Neuron (in vitro differentiated cells): ENCODE data around the gene WNT5A.
A peak's percentile ranks its signal among the peaks of the same experiment; 100 is the strongest.

Experiments
- H2AFZ ChIP-seq: one replicate; pipeline ENCODE4 v1.6.1; 2013; ENCODE audit warnings: low read depth, mild to moderate bottlenecking, inconsistent platforms, low read length, moderate library complexity
- H3K27me3 ChIP-seq: one replicate; pipeline ENCODE4 v1.6.1; 2013; ENCODE audit warnings: low read length; ENCODE audit not compliant: insufficient read depth
- H3K36me3 ChIP-seq: one replicate; pipeline ENCODE4 v1.6.1; 2013; ENCODE audit warnings: low read length; ENCODE audit not compliant: insufficient read depth
- H3K4me1 ChIP-seq: one replicate; pipeline ENCODE4 v1.6.1; 2013; ENCODE audit warnings: low read length; ENCODE audit not compliant: insufficient read depth
- H3K4me3 ChIP-seq: 2 replicates; pipeline ENCODE4 v1.5.1; 2013; ENCODE audit warnings: mild to moderate bottlenecking, low read length, moderate library complexity
- H3K9me3 ChIP-seq: one replicate; pipeline ENCODE4 v1.6.1; 2013; ENCODE audit warnings: low read length

Gene WNT5A

DNA sequence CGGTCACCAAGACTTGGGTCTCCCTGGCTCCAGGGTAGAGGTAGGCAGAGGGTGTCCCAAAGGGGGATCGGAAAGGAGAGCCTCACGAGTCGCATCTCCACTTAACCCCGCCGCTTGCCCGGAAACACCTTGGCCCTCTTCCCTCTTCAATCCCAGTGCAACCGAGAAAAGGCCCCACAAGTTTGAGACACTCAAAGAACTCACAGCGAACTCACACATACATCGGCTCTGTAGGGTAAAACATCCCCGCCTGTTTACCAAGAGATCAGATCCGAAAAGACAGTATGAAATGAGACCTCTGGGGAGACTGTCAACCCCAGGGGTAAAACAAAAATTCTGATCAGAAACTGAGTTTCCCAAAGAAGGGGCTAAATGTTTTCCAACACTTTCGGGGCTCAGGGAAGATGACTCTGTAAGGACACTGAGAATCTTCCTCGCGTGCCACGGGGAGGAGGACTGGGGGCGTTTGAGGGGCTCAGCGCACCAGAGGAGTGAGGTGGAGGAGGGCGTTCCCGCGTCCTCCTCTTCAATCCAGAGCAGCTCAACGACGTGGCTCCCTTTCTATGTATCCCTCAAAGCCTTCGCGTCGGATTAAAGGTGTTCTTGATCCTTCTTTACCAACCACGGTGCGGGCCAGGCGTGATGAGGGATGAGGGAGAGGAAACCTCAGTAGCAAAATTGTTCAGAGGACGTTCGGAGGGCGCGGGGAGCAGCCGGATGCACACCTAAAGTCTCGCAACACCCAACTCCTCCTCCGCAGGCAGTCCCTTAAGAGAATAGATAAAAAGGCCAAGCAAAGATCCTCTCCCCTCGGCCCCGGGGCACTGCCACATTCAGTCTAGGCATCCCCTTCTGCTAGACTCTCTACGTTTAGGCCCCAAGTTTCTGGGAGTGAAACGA is 3.7 kb downstream of the WNT5A start:
- H3K9me3 ChIP-seq = peaks cover 15% of the 10 kb centered on the region
- H2AFZ ChIP-seq = no peak overlapping the region
- peaks cover 52% of the 10 kb centered on the region for H3K36me3 ChIP-seq
- no peaks in the 10 kb centered on the region for H3K27me3 ChIP-seq
- peaks cover 14% of the 10 kb centered on the region for H3K4me1 ChIP-seq
- peak overlapping the region; percentile 99 for H3K4me3 ChIP-seq

DNA sequence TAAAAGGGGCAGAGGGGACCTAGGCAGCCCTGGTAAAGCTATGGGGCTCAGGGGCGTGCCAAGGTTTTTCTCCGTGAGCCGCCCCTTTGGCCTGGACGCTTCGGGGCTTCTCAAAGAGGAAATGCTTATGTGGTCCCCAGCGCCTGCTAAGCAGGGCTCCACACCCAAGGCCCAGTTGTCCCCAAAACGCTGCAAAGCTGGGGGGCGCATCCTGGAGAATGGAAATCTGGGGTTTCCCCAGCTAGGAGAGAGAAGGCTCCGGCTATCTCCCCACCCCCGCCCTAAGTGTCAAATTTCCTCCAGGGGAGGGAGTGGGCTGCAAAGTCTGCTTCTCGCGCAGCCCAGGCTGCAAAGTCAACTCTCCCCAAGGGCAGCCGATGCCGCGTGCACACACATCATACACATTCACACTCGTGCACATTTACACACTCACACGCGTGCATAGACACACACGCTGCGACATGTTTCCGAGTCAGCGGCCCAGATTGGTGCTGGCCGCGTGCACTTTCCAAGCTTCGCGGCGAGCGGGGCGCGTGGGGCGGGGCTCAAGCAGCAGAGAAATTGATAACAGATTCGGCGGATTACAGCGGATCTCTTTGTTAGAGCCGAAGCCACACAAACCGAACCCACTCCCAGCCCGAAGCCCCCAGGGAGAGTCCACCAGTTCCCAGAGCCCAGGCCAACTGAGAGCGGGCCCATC is 4.5 kb downstream of the WNT5A start:
- peaks cover 13% of the 10 kb centered on the region for H3K4me1 ChIP-seq
- peaks cover 15% of the 10 kb centered on the region for H3K9me3 ChIP-seq
- no peak overlapping the region for H2AFZ ChIP-seq
- H3K27me3 ChIP-seq = no peaks in the 10 kb centered on the region
- H3K36me3 ChIP-seq = peaks cover 59% of the 10 kb centered on the region
- no peak overlapping the region for H3K4me3 ChIP-seq

DNA sequence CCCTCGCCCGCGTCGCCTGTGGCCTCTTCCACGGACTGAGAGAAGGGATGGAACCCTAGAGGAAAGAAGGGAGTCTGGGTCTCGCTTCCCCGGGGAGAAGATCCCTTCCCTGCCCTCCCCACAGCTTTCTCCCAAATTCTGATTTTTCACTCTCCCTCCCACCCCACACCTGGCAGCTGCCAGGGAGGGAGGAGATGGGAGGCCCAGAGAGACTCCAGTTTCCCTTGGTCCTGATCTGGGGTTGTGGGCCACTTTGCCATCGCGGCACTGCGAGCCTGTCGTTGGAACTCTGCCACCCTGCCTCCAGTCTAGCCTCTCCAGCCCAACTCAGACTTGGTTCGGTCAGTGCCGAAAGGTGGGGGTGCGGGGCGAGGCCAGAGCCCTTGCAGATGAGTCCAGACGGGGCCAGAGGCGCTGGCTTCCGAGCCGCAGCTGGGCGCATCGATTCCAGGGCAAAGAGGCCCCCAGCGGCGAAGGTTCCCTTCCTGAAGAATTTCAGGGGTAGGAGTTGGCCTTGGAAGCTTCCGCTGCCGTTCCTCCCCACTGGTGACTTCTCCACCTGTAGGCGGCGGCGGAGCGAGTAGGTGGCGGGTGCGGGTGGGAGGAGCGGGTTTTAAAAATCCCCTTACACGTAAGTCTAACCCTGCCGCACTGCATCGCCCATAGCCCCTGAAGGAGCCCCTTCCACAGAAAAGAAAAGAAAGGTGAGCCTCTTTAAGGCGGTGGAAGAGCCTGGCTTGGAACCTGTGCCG is 5.2 kb downstream of the WNT5A start:
- Histone ChIP-seq H3K4me1 (peaks cover 11% of the 10 kb centered on the region), H3K36me3 (peaks cover 66% of the 10 kb centered on the region), H2AFZ (no peak overlapping the region), H3K4me3 (no peak overlapping the region), H3K9me3 (peaks cover 15% of the 10 kb centered on the region), H3K27me3 (no peaks in the 10 kb centered on the region)

DNA sequence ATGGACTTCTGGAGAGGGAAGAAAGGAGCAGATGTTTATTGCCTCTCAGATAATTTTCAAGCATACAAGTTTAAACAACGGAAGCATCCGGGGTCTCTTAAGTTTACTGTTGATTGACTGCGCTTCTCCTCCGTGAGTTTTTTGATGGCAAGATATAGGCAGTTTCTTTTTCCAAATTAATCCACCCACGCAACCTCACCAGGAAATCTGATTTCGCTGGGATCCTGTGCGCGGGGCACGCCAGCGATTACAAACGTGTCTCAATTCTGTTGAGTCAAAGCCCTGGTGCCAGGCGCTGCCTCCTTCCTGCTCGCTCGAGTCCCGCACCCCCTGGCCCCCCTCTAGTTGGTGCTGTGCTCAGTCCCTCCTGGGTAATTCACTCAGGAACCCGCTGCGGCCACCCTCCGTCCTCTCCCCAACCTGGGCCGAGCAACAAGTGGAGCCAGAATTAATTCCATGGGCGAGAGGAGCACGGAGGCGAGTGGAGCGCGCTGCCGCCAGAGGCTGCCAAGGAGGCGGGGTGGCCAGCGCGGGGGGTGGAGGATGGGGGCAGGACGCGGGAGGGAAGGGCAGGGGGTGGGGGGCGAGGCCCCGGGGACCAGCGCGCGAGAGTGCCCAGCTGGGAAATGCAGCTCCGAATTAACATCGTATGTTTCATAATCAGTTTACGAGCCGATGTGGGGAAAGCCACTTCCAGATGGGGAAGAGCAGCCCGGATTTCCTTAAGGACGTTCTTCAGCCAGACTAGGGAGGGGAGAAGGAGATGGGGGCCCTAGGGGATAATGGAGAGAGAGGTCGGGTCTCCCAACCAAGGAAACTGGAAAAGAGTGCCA is 6.0 kb downstream of the WNT5A start:
- Histone ChIP-seq H3K4me3 (no peak overlapping the region), H3K27me3 (no peaks in the 10 kb centered on the region), H2AFZ (no peak overlapping the region), H3K4me1 (peaks cover 11% of the 10 kb centered on the region), H3K9me3 (peaks cover 15% of the 10 kb centered on the region), H3K36me3 (peaks cover 73% of the 10 kb centered on the region)

DNA sequence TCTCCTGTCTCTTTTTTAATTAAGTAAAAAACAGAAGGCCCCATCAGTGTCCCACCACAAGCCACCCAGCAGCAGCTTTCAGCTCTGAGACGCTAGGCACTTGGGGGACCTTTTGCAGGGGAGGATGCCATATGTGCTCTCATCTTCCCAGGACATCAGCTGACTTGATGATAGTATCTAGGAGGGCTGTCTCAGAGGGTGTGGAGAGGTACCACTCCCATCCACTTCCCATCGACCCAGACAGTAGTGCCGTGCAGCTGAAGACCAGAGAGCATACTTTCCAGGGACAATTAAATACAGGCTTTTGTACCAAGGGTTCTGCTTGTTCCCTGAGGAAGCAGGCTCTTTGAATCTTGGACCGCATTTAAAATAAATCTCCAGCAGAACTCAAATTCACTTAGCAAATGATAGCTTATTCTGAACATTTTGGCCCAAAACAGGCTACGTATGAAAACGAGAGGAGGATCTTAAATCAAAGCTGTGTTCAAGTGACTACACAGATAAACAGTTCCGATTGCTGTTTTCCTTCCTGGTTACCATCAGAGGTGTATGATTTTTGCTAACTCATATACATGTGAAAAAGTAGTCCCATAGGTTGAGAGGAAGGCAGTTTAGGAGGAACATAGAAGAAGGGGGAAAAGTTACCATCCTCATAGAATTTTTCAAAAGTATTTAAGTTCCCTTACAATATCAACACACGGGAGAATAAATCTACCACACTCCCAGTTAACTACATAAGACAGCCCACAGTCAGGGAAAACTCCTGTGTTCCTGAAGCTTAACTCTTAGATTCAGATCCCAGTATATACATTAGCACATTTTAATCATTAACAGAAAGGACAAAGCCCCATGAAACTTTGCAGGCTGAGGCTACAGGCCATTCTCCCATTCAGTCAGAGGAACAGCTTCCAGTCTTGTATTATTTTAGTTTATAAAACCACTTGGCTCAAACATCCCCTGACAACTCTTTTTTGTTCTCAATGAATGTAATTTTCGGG is 9.5 kb downstream of the WNT5A start:
- H3K27me3 ChIP-seq = no peaks in the 10 kb centered on the region
- no peak overlapping the region for H2AFZ ChIP-seq
- H3K9me3 ChIP-seq = peaks cover 4% of the 10 kb centered on the region
- H3K4me3 ChIP-seq = no peak overlapping the region
- H3K4me1 ChIP-seq = no peaks in the 10 kb centered on the region
- H3K36me3 ChIP-seq = peaks cover 81% of the 10 kb centered on the region

DNA sequence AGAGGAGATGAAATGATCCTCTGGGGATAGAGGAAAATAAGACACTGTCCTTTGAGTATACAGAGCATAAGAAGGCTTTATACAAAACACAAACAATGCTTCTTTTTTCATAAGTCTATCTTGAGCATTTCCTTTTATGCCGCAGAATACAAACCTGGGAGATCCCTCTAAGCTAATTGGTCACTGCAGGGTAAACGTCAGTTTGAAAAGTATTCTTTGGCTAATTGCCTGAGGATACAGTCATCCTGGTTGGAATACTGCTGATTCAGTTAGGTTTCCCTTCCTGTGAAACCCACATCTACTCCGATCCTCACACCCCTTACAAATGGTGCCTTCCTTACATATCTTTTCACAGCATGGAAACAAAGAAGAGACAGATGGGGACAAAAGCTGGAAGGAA is 10.6 kb downstream of the WNT5A start:
- no peak overlapping the region for H3K4me3 ChIP-seq
- H3K27me3 ChIP-seq = no peaks in the 10 kb centered on the region
- H3K9me3 ChIP-seq = no peaks in the 10 kb centered on the region
- peaks cover 86% of the 10 kb centered on the region for H3K36me3 ChIP-seq
- H2AFZ ChIP-seq = no peak overlapping the region
- H3K4me1 ChIP-seq = no peaks in the 10 kb centered on the region

DNA sequence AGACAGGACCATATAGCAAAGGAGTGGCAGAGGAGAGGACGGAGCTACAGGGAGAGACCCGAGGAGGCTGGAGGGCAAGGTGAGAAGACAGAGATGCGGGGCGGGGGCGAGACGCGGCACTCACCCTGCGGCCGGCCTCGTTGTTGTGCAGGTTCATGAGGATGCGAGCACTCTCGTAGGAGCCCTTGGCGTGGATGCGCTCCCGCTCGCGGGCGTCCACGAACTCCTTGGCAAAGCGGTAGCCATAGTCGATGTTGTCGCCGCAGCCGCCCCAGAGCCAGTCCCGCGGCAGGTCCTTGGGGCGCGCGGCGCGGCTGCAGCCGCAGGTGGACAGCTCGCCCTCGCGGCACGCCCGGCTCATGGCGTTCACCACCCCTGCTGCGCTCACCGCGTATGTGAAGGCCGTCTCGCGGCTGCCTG is 12.9 kb downstream of the WNT5A start:
- Histone ChIP-seq H2AFZ (no peak overlapping the region), H3K27me3 (no peaks in the 10 kb centered on the region), H3K36me3 (peaks cover 91% of the 10 kb centered on the region), H3K4me3 (no peak overlapping the region), H3K9me3 (no peaks in the 10 kb centered on the region), H3K4me1 (no peaks in the 10 kb centered on the region)

DNA sequence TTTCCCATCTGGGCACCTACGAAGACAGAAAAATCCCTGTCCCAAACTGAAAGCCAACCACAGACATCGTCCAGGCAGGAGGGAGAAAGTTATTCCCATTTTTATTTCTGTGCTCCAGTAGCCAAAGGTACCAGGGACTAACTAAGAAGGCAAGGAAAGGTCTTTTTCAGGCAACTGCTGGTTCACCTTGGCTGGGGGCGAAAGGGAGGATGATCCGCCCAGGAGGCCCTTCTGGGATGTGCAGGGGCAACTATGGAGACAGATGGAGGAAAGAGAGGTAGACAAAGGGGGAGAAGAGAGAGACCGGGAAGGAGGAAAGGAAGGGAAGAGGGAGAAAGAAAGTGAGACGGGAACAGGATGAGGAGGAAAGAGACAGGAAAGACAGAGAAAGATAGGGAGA is 13.3 kb downstream of the WNT5A start:
- H2AFZ ChIP-seq = no peak overlapping the region
- H3K4me1 ChIP-seq = no peaks in the 10 kb centered on the region
- H3K36me3 ChIP-seq = peaks cover 91% of the 10 kb centered on the region
- no peaks in the 10 kb centered on the region for H3K9me3 ChIP-seq
- H3K4me3 ChIP-seq = no peak overlapping the region
- H3K27me3 ChIP-seq = no peaks in the 10 kb centered on the region

DNA sequence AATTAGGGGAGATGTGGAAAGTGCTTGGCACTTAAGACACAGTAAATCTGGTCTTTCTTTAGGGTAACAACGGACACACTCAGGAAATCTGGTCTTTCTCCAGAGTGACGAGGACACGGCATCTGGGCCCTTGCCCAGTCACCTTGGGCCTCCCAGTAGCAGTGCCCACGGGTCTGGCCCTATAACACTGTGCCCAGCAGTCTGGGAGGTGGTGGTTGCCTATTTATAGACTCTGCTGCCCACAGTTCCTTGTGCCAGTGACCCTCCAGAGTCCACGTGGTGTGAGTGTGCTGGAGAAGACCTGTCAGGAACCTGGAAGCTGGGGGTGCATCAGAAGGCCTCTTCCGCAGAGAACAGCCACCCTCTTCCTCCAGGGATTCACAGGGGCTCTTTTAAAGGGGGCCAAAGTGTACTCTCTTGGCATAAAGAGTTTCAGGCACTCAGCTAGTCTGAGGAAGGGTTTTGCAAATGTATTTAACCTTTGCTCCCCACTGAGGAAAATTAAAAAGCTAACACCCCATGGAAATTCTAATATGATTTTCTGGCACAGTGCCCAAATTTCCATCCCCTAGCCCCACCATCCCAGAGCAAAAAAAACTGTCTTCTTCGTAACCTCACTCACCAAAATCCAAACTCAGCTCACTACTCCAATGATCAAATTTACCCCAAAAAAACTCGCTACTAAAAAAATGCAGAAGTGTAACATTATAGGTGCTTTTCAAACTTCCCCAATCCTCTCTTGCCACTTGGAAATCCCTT is 15.4 kb downstream of the WNT5A start:
- H3K27me3 ChIP-seq = no peaks in the 10 kb centered on the region
- H3K4me1 ChIP-seq = no peaks in the 10 kb centered on the region
- peaks cover 91% of the 10 kb centered on the region for H3K36me3 ChIP-seq
- H2AFZ ChIP-seq = no peak overlapping the region
- H3K9me3 ChIP-seq = no peaks in the 10 kb centered on the region
- H3K4me3 ChIP-seq = no peak overlapping the region

DNA sequence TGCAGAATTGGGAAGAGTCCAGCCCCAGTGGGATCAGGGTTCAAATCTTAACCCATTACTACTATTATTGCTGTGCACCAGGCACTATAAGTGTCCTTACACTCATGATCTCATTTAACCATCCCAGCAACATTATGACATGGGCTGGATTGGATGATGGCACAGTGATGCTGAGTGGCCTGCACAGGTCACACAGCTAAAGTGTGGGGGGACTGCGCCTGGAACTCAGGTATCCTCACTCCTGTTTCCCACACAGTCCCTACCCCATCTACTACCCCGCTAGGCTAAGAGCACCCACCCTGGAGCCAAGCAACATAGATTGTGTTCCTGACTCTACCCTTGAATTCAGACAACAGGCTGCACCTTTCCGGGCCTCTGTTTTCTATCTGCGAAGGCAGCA is 16.0 kb downstream of the WNT5A start:
- H3K36me3 ChIP-seq = peaks cover 88% of the 10 kb centered on the region

DNA sequence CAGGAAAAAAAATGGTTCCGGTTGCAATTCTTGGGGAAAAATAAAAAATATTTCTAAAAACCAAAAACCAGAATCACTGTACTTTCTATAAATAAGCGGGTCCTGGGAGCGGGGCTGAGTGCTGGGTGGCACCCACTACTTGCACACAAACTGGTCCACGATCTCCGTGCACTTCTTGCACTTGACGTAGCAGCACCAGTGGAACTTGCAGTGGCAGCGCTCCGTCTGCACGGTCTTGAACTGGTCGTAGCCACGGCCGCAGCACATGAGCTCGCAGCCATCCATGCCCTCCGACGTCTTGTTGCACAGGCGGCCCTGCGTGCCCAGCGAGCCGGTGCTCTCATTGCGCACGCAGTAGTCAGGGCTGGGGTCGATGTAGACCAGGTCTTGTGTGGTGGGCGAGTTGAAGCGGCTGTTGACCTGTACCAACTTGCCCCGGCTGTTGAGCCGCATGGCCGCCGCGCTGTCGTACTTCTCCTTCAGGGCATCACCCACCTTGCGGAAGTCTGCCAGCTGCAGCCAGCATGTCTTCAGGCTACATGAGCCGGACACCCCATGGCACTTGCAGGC is 17.1 kb downstream of the WNT5A start:
- H3K4me3 ChIP-seq = no peak overlapping the region

More for the DNA sequence above, 16.0 kb downstream of the WNT5A start:
- Histone ChIP-seq H3K4me3 (no peak overlapping the region), H3K9me3 (no peaks in the 10 kb centered on the region), H2AFZ (no peak overlapping the region), H3K27me3 (no peaks in the 10 kb centered on the region), H3K4me1 (no peaks in the 10 kb centered on the region)

More for the DNA sequence above, 17.1 kb downstream of the WNT5A start:
- Histone ChIP-seq H3K27me3 (no peaks in the 10 kb centered on the region), H3K9me3 (no peaks in the 10 kb centered on the region), H3K4me1 (no peaks in the 10 kb centered on the region), H2AFZ (no peak overlapping the region), H3K36me3 (peaks cover 84% of the 10 kb centered on the region)
